Fibroblast of skin of right quadriceps (primary cell): ENCODE measurements around the gene KIF2C.
"Not testable (repeated sequence)": the region's sequence is repeated elsewhere in the genome, so short reads cannot be mapped to it uniquely, and the experiment has no call there.

Experiments
- DNase-seq: peaks from one replicate; pipeline ENCODE4 v3.0.0-alpha.2; 2013

Gene KIF2C

GRCh38 chr1:44799770-44800584, 60.3 kb downstream of the KIF2C start, which contains the start of gene PLK3:
TSS of gene PLK3 (plus strand) at chr1:44800377. CDS start at chr1:44800464, 87 bp downstream.
- peak; percentile 97 for DNase-seq

DNA sequence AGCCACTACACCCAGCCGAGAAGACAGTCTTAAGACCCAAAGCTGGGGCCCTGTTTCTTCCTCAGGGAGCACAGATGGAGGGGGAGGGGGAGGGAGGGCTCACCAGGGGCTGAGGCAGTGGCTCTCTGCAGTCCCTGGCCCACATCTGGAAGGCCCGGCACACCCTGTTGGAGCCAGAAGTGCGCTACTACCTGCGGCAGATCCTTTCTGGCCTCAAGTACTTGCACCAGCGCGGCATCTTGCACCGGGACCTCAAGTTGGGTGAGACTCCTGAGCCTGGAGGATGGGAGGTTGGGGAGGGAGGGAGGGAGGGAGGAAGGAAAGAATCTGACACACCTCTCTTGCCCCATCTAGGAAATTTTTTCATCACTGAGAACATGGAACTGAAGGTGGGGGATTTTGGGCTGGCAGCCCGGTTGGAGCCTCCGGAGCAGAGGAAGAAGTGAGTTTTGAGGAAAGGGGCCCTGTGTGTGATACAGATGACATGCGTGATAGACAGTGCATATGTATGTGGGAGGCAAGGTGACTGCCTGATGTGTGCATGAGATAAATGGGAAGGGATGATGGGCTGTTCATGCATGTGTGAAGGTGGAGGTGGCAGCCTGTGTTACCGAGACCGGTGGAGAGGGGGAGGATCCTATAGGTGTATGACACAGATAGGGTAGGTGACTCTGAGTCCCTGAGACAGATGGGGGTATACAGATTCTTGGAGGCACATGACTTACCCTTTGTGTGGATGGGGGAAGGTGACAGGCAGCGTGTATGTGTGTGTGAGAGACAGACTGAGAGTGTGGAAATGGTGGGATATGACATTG, 62.1 kb downstream of the KIF2C start:
- DNase-seq: no peak

DNA sequence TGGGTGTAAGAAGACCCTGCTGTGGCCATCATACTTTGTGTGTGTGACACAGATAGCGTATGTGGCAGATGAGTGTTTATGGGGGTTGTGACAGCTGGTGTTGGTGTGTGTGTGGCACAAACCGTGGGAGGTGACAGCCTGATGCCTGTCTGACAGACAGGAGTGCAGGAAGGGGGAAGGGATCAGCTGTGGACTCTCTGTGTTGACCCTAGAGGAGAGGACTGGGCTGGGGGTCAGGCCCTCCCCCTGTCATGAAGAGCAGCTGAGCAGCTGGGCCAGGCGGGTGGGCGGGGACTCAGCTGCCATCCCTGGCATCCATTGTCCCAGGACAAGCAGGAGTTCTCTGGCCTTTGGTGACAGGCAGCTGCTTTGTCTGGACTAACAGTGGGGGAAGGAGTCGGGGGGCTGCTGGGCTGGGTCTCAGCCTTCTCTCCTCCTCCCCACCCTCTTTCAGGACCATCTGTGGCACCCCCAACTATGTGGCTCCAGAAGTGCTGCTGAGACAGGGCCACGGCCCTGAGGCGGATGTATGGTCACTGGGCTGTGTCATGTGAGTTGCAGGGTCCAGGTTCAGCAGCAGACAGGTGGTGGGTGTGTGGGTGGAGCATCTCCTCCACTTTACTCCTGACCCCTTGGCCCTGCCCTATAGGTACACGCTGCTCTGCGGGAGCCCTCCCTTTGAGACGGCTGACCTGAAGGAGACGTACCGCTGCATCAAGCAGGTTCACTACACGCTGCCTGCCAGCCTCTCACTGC, 62.8 kb downstream of the KIF2C start:
- no peak for DNase-seq

DNA sequence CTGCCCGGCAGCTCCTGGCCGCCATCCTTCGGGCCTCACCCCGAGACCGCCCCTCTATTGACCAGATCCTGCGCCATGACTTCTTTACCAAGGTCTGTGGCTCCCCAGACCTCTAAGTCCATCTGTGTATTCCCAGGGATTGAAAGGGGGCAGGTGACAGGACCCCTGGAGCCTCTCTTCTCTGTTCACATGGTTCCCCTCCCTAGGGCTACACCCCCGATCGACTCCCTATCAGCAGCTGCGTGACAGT, 63.4 kb downstream of the KIF2C start:
- DNase-seq: no peak

GRCh38 chr1:44803312-44804095, 63.9 kb downstream of the KIF2C start:
- no peak for DNase-seq

- DNase-seq: no peak
Observed at GRCh38 chr1:44805311-44806024, 65.8 kb downstream of the KIF2C start.

GRCh38 chr1:44806025-44806703, 66.5 kb downstream of the KIF2C start:
- DNase-seq: no peak

DNA sequence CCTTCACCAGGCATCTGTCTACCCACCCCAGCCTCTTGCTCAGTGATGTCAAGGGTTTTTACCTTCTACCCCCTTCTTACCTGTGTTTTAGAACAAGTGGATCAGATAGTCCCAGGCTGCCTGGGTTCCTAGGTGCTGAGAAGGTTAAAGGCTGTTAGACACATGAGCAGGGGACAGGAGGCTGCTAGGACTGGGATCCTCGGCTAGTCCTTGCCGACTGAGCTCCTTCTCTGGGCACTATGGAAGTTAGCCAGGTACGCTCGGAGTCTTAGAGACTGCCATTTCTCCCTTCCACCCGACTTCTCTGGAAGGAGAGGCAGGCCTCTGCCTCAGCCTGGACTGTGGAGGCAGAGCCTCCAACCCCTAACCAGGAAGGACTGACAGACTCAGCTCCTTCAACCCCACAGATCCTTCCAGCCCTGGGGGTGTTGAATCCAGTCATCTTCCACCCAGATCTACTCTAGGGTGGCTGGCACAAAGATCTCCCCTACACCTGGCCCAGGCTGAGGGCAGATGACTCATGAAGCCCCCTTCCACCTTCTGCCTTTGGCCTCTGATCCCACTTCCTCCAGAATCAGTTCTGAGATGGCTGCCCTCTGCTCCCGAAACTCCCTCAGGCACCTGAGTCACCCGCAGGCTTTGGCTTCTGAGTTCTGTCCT, 67.2 kb downstream of the KIF2C start, which contains the start of gene DYNLT4:
Gene DYNLT4, minus strand, starts transcription at position 648 of the 660 bp plus-strand sequence. CDS start 683 bp downstream, outside the sequence.
- no peak for DNase-seq

- DNase-seq: peak; percentile 99
Observed at GRCh38 chr1:44807364-44808062, 67.9 kb downstream of the KIF2C start.

DNA sequence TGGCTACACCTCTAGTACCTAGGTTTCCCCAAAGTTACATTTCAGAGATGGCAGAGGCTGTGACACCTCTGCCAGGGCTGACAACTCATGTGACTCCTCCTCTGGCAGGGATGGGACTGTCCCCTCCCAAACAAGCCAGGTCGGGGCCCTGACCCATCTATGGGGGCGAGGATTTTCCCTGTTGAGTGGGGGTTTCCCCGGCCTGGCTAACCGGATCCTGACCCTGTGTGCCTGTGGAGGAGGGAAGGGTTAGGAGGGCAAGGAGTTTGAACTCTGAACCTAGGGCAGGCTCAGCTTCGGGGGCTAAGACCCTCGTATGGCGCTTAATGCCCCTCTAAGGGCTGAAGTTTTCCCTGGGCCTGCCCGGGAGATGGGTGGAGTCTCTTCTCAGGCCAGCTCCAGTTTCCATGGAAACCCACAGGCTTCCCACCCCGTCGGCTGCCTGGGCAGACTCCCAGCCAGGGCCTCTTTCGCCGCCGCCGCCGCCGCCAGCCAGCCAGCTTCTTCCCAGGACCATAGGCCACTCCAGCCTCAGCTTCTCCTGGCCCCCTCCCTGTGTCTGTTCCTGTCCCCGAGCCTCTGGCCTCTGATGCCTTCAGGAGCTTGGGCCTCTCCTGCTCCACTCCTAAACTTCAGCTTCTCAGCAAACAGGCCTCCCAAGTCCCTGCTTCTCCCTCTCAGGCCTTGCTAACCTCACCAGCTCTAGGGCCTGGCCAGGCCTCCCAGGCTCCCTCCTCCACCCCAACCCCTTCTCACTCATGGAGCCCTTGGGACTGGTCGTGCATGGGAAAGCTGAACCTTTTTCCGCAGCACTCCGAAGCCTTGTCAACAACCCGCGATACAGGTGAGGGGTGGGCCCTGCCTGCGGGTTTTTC, 68.7 kb downstream of the KIF2C start, which contains the start of gene BTBD19:
Gene BTBD19, plus strand, starts transcription at position 461 of the 875 bp plus-strand sequence. Its CDS starts 298 bp downstream, at position 759.
- DNase-seq: peak; percentile 87

DNA sequence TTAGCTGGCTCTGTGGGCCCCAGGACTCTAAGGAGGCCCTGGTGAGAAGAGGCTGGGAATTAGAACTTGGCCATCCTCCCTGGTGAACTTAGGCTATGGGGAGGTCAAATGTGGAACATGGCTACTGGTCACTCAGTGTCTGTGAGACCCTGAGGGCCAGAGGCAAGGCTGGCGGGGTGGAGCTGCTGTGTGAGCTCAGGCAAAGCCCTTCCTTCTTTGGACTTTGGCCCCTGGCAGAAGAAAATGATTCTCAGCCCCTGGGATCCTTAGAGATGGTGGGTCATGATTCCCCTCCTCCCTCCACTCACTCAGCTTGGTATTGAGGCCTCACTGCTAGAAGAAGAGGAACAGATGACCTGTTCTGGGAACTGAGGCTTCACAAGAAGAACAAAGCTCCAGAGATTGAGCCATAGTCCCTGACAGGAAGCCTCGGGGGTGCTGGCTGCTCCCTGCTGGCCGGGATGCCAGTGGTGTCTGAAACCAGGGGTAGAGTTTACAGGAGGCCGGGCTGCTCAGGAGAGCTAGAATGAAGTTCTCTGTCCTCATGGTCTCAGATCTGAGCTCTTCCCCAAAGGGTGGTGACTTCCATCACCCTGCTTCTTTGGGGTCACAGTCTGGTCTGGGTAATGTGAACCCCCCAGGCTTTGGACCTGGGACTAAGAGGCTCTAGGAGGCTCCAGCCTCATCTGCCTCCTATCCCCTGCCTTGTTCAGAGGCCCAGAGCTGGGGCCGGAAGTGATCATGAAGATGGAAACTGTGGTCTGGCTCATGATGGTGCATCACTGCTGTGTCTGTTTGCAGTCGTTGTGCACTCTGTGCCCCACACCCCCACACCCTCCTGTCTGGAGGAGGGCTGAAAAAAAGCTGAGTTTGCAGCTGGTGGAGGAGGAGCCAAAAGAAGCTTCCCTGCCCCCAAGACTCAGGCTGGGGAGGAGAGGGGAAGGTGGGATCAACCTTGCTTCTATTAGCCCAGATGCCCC, 69.6 kb downstream of the KIF2C start:
- DNase-seq: peak; percentile 76

DNA sequence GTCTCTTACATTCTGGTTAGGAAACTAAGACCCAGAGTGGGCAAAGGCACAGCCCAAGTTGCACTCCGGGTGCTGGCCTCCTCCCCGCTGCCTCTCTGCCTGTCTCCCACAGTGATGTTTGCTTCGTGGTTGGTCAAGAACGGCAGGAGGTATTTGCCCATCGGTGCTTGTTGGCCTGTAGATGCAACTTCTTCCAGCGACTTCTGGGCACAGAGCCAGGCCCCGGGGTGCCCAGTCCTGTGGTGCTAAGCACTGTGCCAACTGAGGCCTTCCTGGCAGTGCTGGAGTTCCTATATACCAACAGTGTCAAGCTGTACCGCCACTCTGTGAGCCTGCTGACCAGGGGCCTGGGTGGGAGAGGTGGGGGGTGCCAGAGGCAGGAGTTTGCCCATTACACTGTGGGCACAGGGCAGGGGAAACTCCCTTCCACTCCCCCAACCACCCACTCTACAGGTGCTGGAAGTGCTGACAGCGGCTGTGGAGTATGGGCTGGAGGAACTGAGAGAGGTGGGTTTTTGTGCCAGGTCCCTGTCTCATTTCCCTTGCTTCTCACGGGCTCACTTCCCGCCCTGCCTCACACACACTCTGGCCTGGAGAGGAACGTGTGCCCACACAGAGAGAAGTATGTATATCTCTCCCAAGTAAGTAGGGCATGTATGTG, 70.6 kb downstream of the KIF2C start:
- DNase-seq: no peak

DNA sequence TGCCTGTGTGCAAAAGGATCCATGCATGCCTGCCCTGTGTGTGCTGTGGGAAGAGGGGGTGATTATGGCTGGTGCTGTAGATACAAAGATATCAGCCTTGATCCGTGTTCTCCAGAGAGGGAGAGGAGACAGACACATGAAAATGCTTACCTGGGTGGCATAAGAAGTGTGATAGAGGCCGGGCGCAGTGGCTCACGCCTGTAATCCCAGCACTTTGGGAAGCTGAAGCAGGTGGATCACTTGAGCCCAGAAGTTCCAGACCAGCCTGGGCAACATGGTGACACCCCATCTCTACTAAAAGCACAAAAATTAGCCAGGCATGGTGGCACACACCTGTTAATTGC, 71.1 kb downstream of the KIF2C start:
- not testable (repeated sequence) for DNase-seq

DNA sequence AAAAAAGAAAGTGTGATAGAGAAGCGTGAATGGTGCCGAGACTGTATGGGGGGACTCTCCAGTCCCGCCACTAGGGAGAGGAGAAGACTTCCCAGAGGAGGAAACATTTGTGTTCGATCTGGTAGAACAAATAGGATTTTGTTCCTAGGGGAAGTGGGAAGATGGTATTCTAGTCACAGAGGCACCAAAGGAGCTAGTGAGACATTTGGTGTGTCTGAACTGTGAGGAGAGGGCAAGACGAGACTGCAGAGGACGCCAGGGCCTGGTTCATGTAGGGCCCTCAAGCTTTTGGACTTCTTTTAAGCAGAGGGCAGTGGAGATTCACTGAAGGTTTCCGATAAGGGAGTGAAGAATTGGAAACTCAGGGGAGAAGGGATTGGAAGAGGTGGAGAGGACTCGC, 71.6 kb downstream of the KIF2C start:
- DNase-seq: no peak

- no peak for DNase-seq
Observed at GRCh38 chr1:44812822-44813543, 73.3 kb downstream of the KIF2C start.

GRCh38 chr1:44815926-44816325, 76.3 kb downstream of the KIF2C start:
- DNase-seq: not testable (repeated sequence)
